ENCODE measurements around the gene HNRNPA2B1. TPM values are rescaled to one million over a fixed set of nuclear protein-coding genes. Genes with fewer than 3 reads are reported as not detected.

Gene HNRNPA2B1
- total RNA-seq, 4 donors from 2014 or later: 123 to 362 (median 208) TPM

GRCh38 chr7:26216049-26216448 is 15.5 kb upstream of the HNRNPA2B1 start:
- Histone ChIP-seq H3K36me3 (peaks cover 0 to 13% (median 6%) of the 10 kb centered on the region in 4 donors), H3K9me3 (no peaks in the 10 kb centered on the region), H3K4me1 (no peaks in the 10 kb centered on the region), H3K27ac (no peak overlapping the region), H3K27me3 (no peaks in the 10 kb centered on the region), H3K4me3 (no peak overlapping the region)
- no peak for DNase-seq
- TF ChIP-seq POLR2AphosphoS5 (IDR thresholded peaks at IDR 0.05): no peak
- TF ChIP-seq CTCF (IDR thresholded peaks at IDR 0.05): no peak
- TF ChIP-seq EP300 (IDR thresholded peaks at IDR 0.05; ENCODE audit: low read depth): no peak
- TF ChIP-seq POLR2A (IDR thresholded peaks at IDR 0.05): no peak
- in situ Hi-C loops (cut with MboI; ENCODE audit: low pct_ligation_motif_present in 1 of 4, low pct_unique_long_range_greater_than_20kb in 1 of 4, low sequenced_read_pairs in 3 of 4): no loop called here
- intact Hi-C loops (cut with DNase I; ENCODE audit: low total_unique reads): no loop called here
- WGBS, 2 donors (ENCODE audit: low coverage in 1 of 2): 76 to 80% methylated on average over 2 of the region's 2 CpGs

DNA sequence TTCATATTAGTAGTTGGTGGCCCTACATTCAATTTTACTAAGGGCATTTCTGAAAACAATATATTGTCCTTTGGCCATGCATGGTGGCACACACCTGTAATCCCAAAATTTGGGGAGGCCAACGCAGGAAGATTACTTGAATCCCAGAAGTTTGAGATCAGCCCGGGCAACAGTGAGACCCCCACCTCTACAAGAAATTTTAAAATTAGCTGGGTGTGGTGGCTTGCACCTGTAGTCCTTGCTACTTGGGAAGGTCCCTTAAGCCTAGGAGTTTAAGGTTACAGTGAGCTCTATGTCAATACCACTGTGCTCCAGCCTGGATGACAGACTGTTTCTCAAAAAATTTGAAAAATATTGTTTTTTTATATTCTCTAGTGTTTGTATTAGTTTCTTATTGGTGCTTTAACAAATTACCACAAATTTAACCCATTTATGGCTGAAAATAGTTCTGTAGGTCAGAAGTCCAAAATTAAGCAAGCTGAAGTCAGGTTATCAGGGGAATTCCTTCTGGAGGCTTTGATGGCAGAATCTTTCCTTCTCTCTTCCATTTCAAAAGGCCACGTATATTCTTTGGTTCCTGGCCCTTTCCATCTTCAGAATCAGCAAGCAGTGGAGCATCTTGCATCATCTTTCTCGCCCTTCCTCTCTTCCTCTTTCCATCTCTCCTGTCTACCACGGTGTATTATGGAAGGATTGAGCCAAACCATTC is 13.4 kb upstream of the HNRNPA2B1 start:
- intact Hi-C loops (cut with DNase I; ENCODE audit: low total_unique reads): no loop called here
- no peak for DNase-seq
- Histone ChIP-seq H3K4me3 (no peak overlapping the region), H3K27ac (no peak overlapping the region), H3K4me1 (no peaks in the 10 kb centered on the region), H3K27me3 (no peaks in the 10 kb centered on the region), H3K36me3 (peaks cover 0 to 31% (median 11%) of the 10 kb centered on the region in 4 donors), H3K9me3 (no peaks in the 10 kb centered on the region)
- TF ChIP-seq POLR2AphosphoS5 (IDR thresholded peaks at IDR 0.05): no peak
- no peak for TF ChIP-seq EP300 (IDR thresholded peaks at IDR 0.05; ENCODE audit: low read depth)
- no peak for TF ChIP-seq POLR2A (IDR thresholded peaks at IDR 0.05)
- no peak for TF ChIP-seq CTCF (IDR thresholded peaks at IDR 0.05)
- in situ Hi-C loops (cut with MboI; ENCODE audit: low pct_ligation_motif_present in 1 of 4, low pct_unique_long_range_greater_than_20kb in 1 of 4, low sequenced_read_pairs in 3 of 4): no loop called here
- WGBS, 2 donors (ENCODE audit: low coverage in 1 of 2): 79 to 84% methylated on average over 4 to 5 of the region's 5 CpGs

GRCh38 chr7:26212921-26213718 is 12.6 kb upstream of the HNRNPA2B1 start:
- no peaks in the 10 kb centered on the region for H3K4me1 ChIP-seq
- H3K9me3 ChIP-seq: no peaks in the 10 kb centered on the region
- H3K4me3 ChIP-seq: no peak overlapping the region
- in situ Hi-C loops (cut with MboI; ENCODE audit: low pct_ligation_motif_present in 1 of 4, low pct_unique_long_range_greater_than_20kb in 1 of 4, low sequenced_read_pairs in 3 of 4) (no loop called here), intact Hi-C loops (cut with DNase I; ENCODE audit: low total_unique reads) (no loop called here)
- no peaks in the 10 kb centered on the region for H3K27me3 ChIP-seq
- WGBS, 2 donors (ENCODE audit: low coverage in 1 of 2): 93% methylated on average over 2 of the region's 2 CpGs
- peaks cover 0 to 36% (median 15%) of the 10 kb centered on the region in 4 donors for H3K36me3 ChIP-seq
- TF ChIP-seq POLR2AphosphoS5 (IDR thresholded peaks at IDR 0.05): no peak
- no peak for TF ChIP-seq CTCF (IDR thresholded peaks at IDR 0.05)
- TF ChIP-seq EP300 (IDR thresholded peaks at IDR 0.05; ENCODE audit: low read depth): no peak
- no peak for TF ChIP-seq POLR2A (IDR thresholded peaks at IDR 0.05)
- DNase-seq: no peak
- no peak overlapping the region for H3K27ac ChIP-seq

DNA sequence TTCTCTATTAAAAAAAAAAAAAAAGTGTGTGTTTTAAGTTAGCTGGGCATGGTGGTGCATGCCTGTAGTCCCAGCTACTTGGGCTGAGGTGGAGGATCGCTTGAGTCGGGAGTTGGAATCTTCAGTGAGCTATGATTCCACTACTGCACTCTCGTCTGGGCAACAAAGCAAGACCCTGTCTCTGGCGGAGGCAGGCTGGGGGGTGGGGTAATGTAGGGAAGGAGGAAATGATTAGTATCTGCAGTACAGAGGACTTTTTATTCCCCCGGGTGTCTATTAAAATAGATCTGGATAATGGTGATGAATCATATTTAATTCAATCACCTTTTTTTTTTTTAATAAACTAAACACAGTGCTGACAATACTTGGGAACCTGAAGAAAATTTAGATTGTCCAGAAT is 7.5 kb upstream of the HNRNPA2B1 start:
- in situ Hi-C loops (cut with MboI; ENCODE audit: low pct_ligation_motif_present in 1 of 4, low pct_unique_long_range_greater_than_20kb in 1 of 4, low sequenced_read_pairs in 3 of 4): no loop called here
- H3K27me3 ChIP-seq: no peaks in the 10 kb centered on the region
- no peaks in the 10 kb centered on the region for H3K9me3 ChIP-seq
- TF ChIP-seq POLR2AphosphoS5 (IDR thresholded peaks at IDR 0.05) (no peak), EP300 (IDR thresholded peaks at IDR 0.05; ENCODE audit: low read depth) (no peak), CTCF (IDR thresholded peaks at IDR 0.05) (no peak), POLR2A (IDR thresholded peaks at IDR 0.05) (no peak)
- no peak for DNase-seq
- no peak overlapping the region for H3K27ac ChIP-seq
- intact Hi-C loops (cut with DNase I; ENCODE audit: low total_unique reads): loop anchor here (10.0 kb wide), 1 partner anchor 157 kb away; no protein-coding TSS in a partner anchor
- H3K36me3 ChIP-seq: peaks cover 0 to 48% (median 22%) of the 10 kb centered on the region in 4 donors
- 60 to 84% methylated on average over 5 of the region's 5 CpGs for WGBS, 2 donors (ENCODE audit: low coverage in 1 of 2)
- no peak overlapping the region for H3K4me3 ChIP-seq
- peaks cover 15 to 28% (median 17%) of the 10 kb centered on the region in 4 donors for H3K4me1 ChIP-seq

Measured in transverse colon (tissue), 4 donors.